GM12874 (cell line): ENCODE data around the gene NRXN3.

ENCODE experiments used
- CTCF ChIP-seq: IDR thresholded peaks from 2 replicates; pipeline ENCODE4 v1.5.1; 2011; ENCODE audit warnings: low read depth, mild to moderate bottlenecking, control low read depth, low read length, moderate library complexity; ENCODE audit not compliant: insufficient read depth

Gene NRXN3

GRCh38 chr14:79100578-79100977 lies 930.4 kb downstream of the NRXN3 start:
- TF ChIP-seq CTCF, result no peak

GRCh38 chr14:79101388-79101787 lies 931.2 kb downstream of the NRXN3 start:
- no peak for TF ChIP-seq CTCF

GRCh38 chr14:79103764-79104163 lies 933.6 kb downstream of the NRXN3 start:
- no peak for TF ChIP-seq CTCF

GRCh38 chr14:79111987-79112501 lies 941.9 kb downstream of the NRXN3 start:
- TF ChIP-seq CTCF, result no peak

- no peak for TF ChIP-seq CTCF
These were observed 947.4 kb downstream of the NRXN3 start for GRCh38 chr14:79117561-79117960.

GRCh38 chr14:79118291-79118690 lies 948.1 kb downstream of the NRXN3 start:
- no peak for TF ChIP-seq CTCF

- TF ChIP-seq CTCF, result no peak
These were observed 964.2 kb downstream of the NRXN3 start for GRCh38 chr14:79134361-79134760.
